ENCODE data around the gene PDE5A.

DNA sequence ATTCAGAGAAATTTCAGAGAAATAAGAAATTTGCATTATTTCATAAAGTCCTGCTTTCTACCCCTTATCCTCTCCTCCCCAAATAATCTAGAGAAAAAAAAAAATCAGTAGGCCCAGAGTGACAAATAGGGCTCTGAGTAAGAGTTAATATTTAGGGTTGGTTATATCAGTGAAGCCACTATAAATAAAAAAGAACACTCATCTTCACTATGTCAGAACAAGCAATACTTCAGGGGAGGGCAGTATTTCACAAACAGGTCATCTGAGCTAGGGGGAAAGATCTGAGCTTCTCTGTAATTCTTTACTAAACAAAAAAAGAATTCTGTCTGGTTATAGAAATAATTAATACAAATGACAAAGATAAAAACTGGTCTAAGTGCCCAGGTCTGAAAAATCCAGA is 39.4 kb downstream of the PDE5A start:
- TF ChIP-seq CTCF (IDR thresholded peaks at IDR 0.05), result no peak
- no peak for TF ChIP-seq POLR2A (IDR thresholded peaks at IDR 0.05)

Measured in adrenal gland (tissue), 5 donors.